Activated CD8-positive, alpha-beta memory T cell treated with anti-CD3 and anti-CD28 coated beads for 36 hours (primary cell): Measurements from ENCODE around the gene ZNF853. TPM values are rescaled to one million over a fixed set of nuclear protein-coding genes. Genes with fewer than 3 reads are reported as not detected.

Experiments
- CTCF ChIA-PET: fragments of 350-600 bp; sonication (Branson Sonifier 250); formaldehyde crosslinking; loops from one replicate; lab custom pipeline; 2021; ENCODE audit warnings: antibody characterized with exemption; lab: Charles Lee
- POLR2A ChIA-PET: fragments of 350-600 bp; sonication (Branson Sonifier 250); formaldehyde crosslinking; loops from one replicate; lab custom pipeline; 2021; ENCODE audit warnings: antibody characterized with exemption; lab: Charles Lee
- total RNA-seq, 2 experiments: library from RNA; stranded (reverse); gene quantifications; one replicate each; pipeline ENCODE4 v1.2.3, GENCODE V29; 2021

ZNF853 gene
- total RNA-seq, 2 experiments from 2014 or later = 3.4 to 3.9 TPM

GRCh38 chr7:6590645-6591110, 24.7 kb upstream of the ZNF853 start:
- ChIA-PET CTCF (interaction anchor here (0.7 to 1.4 kb wide), 5 partner anchors 15 to 354 kb away, joined by 3 to 4 read pairs (median 3); no protein-coding TSS in a partner anchor), POLR2A (interaction anchor here (0.5 to 1.4 kb wide), 4 partner anchors 9 to 757 kb away, joined by 3 to 4 read pairs (median 4); no protein-coding TSS in a partner anchor)

- ChIA-PET POLR2A (interaction anchor here (0.6 kb wide), 1 partner anchor 768 kb away, joined by 3 read pairs; no protein-coding TSS in a partner anchor), CTCF (no interaction called here)
These were observed 15.3 kb upstream of the ZNF853 start for GRCh38 chr7:6600093-6600492.

GRCh38 chr7:6604458-6604857, 11.0 kb upstream of the ZNF853 start:
- POLR2A ChIA-PET = no interaction called here
- CTCF ChIA-PET = no interaction called here

GRCh38 chr7:6606866-6607583, 8.4 kb upstream of the ZNF853 start:
- POLR2A ChIA-PET = interaction anchor here (0.7 kb wide), 1 partner anchor 132 kb away, joined by 3 read pairs; no protein-coding TSS in a partner anchor
- CTCF ChIA-PET = no interaction called here

- POLR2A ChIA-PET = no interaction called here
These were observed 7.8 kb upstream of the ZNF853 start for GRCh38 chr7:6607651-6608051.

GRCh38 chr7:6608081-6608480, 7.3 kb upstream of the ZNF853 start:
- ChIA-PET CTCF (no interaction called here), POLR2A (interaction anchor here (0.6 kb wide), 1 partner anchor 99 kb away, joined by 5 read pairs; no protein-coding TSS in a partner anchor)

More at GRCh38 chr7:6607651-6608051, 7.8 kb upstream of the ZNF853 start:
- CTCF ChIA-PET = no interaction called here

GRCh38 chr7:6608794-6609193, 6.6 kb upstream of the ZNF853 start:
- ChIA-PET POLR2A (interaction anchor here (0.6 kb wide), 1 partner anchor 99 kb away, joined by 5 read pairs; no protein-coding TSS in a partner anchor), CTCF (no interaction called here)

GRCh38 chr7:6612819-6613218, 2.6 kb upstream of the ZNF853 start:
- POLR2A ChIA-PET = no interaction called here
- CTCF ChIA-PET = interaction anchor here (0.7 kb wide), 1 partner anchor 204 kb away, joined by 3 read pairs; no protein-coding TSS in a partner anchor

GRCh38 chr7:6613706-6614105, 1.7 kb upstream of the ZNF853 start:
- CTCF ChIA-PET = interaction anchor here (0.7 kb wide), 1 partner anchor 203 kb away, joined by 3 read pairs; no protein-coding TSS in a partner anchor
- POLR2A ChIA-PET = no interaction called here

- ChIA-PET POLR2A (interaction anchor here (0.6 kb wide), 1 partner anchor 69 kb away, joined by 3 read pairs; no protein-coding TSS in a partner anchor), CTCF (no interaction called here)
These were observed 529 bp downstream of the ZNF853 start for GRCh38 chr7:6615723-6616555.

- CTCF ChIA-PET = no interaction called here
- POLR2A ChIA-PET = no interaction called here
These were observed 1.6 kb downstream of the ZNF853 start for GRCh38 chr7:6616854-6617643.

GRCh38 chr7:6618621-6619020, 3.2 kb downstream of the ZNF853 start:
- ChIA-PET POLR2A (no interaction called here), CTCF (no interaction called here)

GRCh38 chr7:6619961-6620360, 4.6 kb downstream of the ZNF853 start:
- ChIA-PET POLR2A (no interaction called here), CTCF (interaction anchor here (0.6 to 1.5 kb wide), 2 partner anchors 17 to 66 kb away, joined by 4 to 5 read pairs; partner anchors contain the start of gene ZNF316)

GRCh38 chr7:6621195-6622133, 6.1 kb downstream of the ZNF853 start:
- ChIA-PET CTCF (interaction anchor here (1.5 kb wide), 1 partner anchor 15 kb away, joined by 5 read pairs; the partner anchor contains the start of gene ZNF316), POLR2A (no interaction called here)

- ChIA-PET CTCF (no interaction called here), POLR2A (no interaction called here)
These were observed 6.8 kb downstream of the ZNF853 start for GRCh38 chr7:6622134-6622710.

GRCh38 chr7:6623589-6624245, 8.3 kb downstream of the ZNF853 start:
- POLR2A ChIA-PET = no interaction called here
- CTCF ChIA-PET = no interaction called here

GRCh38 chr7:6624246-6624611, 8.8 kb downstream of the ZNF853 start:
- ChIA-PET CTCF (no interaction called here), POLR2A (no interaction called here)
